GM12878 (cell line): ENCODE results near the gene SLC35D2. TPM values are rescaled to one million over a fixed set of nuclear protein-coding genes. Genes with fewer than 3 reads are reported as not detected.

Experiments used
- CBFB ChIP-seq: IDR thresholded peaks from 2 replicates; pipeline ENCODE4 v1.6.1; 2016; ENCODE audit warnings: antibody characterized with exemption, low read depth
- ESRRA ChIP-seq: IDR thresholded peaks from 2 replicates; pipeline ENCODE4 v1.6.1; 2012; ENCODE audit warnings: mild to moderate bottlenecking, low read length, improper control_type of control experiment
- GABPA ChIP-seq: IDR thresholded peaks from 2 replicates; pipeline ENCODE4 v1.6.1; 2014; ENCODE audit warnings: antibody characterized with exemption, low read depth, mild to moderate bottlenecking, inconsistent platforms
- HDAC2 ChIP-seq: fragments of 200-600 bp; sonication (generic); IDR thresholded peaks from 2 replicates; pipeline ENCODE4 v1.6.1; 2017
- KAT2A ChIP-seq: conservative IDR thresholded peaks from 2 replicates; pipeline ENCODE4 v1.6.1; 2011; ENCODE audit warnings: low read depth, low read length; ENCODE audit not compliant: control insufficient read depth
- POLR2A ChIP-seq: IDR thresholded peaks from 2 replicates; pipeline ENCODE4 v1.6.1; 2011; ENCODE audit warnings: low read depth, mild to moderate bottlenecking, low read length
- POLR2AphosphoS2 ChIP-seq: IDR thresholded peaks from 2 replicates; pipeline ENCODE4 v1.6.1; 2011; ENCODE audit warnings: low read depth, mild to moderate bottlenecking, low read length, improper control_type of control experiment, moderate library complexity
- SREBF1 ChIP-seq: IDR thresholded peaks from 2 replicates; pipeline ENCODE4 v1.6.1; 2012; ENCODE audit warnings: mild to moderate bottlenecking, low read length
- TCF3 ChIP-seq: IDR thresholded peaks from 2 replicates; pipeline ENCODE4 v1.6.1; 2012; ENCODE audit warnings: low read depth, mild to moderate bottlenecking, low read length, borderline replicate concordance; ENCODE audit not compliant: insufficient read depth
- polyA plus RNA-seq, 11 experiments: library from polyadenylated mRNA; depleted of rRNA in 4 of 11; unstranded in 6 of 11; stranded (reverse) in 5 of 11; fragments of >200 nt; fragmentation: Nextera tagmentation in 4 of 11; fragmentation: Illumina TruSeq in 1 of 11; extraction: Ambion mirVana in 4 of 11; extraction: Trizol in 1 of 11; gene quantifications; 1 replicate in 1 of 11; 2 replicates in 10 of 11; pipeline versions ENCODE4 v1.2.1 to v1.2.3, GENCODE V29; 2011 to 2016; ENCODE audit warnings: inconsistent platforms in 2 of 11, missing spikeins in 2 of 11, low read depth in 1 of 11
- total RNA-seq, 4 experiments: library from RNA; depleted of rRNA in 3 of 4; stranded (reverse); fragments of >200 nt in 3 of 4; fragmentation: Illumina TruSeq in 1 of 4; extraction: Trizol in 1 of 4; gene quantifications; 2 replicates each; pipeline versions ENCODE4 v1.2.1 to v1.2.3, GENCODE V29; 2013 to 2021
- TF ChIP-seq, protein P1 (sequence below): fragments of 450-650 bp; IDR thresholded peaks from 2 replicates; pipeline ENCODE4 v1.6.1; 2017; ENCODE audit warnings: mild to moderate bottlenecking, moderate library complexity
- TF ChIP-seq, protein P2 (sequence below): fragments of 450-650 bp; IDR thresholded peaks from 2 replicates; pipeline ENCODE4 v1.6.1; 2017; ENCODE audit warnings: mild to moderate bottlenecking, low read depth, inconsistent platforms; ENCODE audit not compliant: poor library complexity, severe bottlenecking
- TF ChIP-seq, protein P3 (sequence below): IDR thresholded peaks from 2 replicates; pipeline ENCODE4 v1.6.1; 2011; ENCODE audit warnings: borderline replicate concordance, low read depth, mild to moderate bottlenecking, moderate library complexity, mixed read lengths, low read length; ENCODE audit not compliant: insufficient read depth; ENCODE audit errors: extremely low read length
- TF ChIP-seq, protein P4 (sequence below): IDR thresholded peaks from 2 replicates; pipeline ENCODE4 v1.6.1; 2012; ENCODE audit warnings: low read depth, low read length, improper control_type of control experiment

The SLC35D2 gene
- total and polyA plus RNA-seq, 10 of the 15 experiments (the other 5 are each of a cell fraction or from before 2014, with no cell fraction given) = 0.64 to 6.3 (median 3.5) TPM

DNA sequence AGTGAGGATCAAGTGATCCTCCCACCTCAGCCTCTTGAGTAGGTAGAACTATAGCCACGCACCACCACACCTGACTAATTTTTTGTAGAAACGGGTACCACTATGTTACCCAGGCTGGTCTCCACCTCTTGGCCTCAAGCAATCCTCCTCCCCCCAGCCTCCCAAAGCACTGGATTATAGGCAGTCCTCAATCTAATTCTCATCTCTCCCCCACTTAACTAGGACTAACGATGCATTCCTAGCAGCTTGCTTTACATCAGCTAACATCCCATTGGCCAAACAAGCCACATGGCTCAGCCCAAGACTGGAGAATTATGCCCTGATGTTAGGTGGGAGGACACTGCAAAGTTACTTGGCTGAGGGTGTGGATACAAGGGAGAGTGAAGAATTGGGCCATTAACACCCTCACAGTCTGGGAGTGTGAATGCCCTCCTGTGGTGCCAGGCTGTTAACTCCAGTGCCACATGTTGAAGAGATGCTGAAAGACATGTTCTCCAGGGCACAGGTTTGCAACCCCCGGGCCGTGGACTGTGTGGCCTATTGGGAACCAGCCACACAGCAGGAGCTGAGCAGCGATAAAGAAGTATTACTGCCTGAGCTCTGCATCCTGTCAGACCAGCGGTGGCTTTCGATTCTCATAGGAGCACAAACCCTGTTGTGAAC lies 39.9 kb upstream of the SLC35D2 start (continued):
- TF ChIP-seq, protein P1, sequence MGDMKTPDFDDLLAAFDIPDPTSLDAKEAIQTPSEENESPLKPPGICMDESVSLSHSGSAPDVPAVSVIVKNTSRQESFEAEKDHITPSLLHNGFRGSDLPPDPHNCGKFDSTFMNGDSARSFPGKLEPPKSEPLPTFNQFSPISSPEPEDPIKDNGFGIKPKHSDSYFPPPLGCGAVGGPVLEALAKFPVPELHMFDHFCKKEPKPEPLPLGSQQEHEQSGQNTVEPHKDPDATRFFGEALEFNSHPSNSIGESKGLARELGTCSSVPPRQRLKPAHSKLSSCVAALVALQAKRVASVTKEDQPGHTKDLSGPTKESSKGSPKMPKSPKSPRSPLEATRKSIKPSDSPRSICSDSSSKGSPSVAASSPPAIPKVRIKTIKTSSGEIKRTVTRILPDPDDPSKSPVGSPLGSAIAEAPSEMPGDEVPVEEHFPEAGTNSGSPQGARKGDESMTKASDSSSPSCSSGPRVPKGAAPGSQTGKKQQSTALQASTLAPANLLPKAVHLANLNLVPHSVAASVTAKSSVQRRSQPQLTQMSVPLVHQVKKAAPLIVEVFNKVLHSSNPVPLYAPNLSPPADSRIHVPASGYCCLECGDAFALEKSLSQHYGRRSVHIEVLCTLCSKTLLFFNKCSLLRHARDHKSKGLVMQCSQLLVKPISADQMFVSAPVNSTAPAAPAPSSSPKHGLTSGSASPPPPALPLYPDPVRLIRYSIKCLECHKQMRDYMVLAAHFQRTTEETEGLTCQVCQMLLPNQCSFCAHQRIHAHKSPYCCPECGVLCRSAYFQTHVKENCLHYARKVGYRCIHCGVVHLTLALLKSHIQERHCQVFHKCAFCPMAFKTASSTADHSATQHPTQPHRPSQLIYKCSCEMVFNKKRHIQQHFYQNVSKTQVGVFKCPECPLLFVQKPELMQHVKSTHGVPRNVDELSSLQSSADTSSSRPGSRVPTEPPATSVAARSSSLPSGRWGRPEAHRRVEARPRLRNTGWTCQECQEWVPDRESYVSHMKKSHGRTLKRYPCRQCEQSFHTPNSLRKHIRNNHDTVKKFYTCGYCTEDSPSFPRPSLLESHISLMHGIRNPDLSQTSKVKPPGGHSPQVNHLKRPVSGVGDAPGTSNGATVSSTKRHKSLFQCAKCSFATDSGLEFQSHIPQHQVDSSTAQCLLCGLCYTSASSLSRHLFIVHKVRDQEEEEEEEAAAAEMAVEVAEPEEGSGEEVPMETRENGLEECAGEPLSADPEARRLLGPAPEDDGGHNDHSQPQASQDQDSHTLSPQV = no peak
- TF ChIP-seq POLR2AphosphoS2 (no peak), HDAC2 (no peak), ESRRA (no peak), SREBF1 (no peak), TCF3 (no peak), GABPA (no peak), POLR2A (no peak), KAT2A (no peak), CBFB (no peak)
- TF ChIP-seq, protein P2, sequence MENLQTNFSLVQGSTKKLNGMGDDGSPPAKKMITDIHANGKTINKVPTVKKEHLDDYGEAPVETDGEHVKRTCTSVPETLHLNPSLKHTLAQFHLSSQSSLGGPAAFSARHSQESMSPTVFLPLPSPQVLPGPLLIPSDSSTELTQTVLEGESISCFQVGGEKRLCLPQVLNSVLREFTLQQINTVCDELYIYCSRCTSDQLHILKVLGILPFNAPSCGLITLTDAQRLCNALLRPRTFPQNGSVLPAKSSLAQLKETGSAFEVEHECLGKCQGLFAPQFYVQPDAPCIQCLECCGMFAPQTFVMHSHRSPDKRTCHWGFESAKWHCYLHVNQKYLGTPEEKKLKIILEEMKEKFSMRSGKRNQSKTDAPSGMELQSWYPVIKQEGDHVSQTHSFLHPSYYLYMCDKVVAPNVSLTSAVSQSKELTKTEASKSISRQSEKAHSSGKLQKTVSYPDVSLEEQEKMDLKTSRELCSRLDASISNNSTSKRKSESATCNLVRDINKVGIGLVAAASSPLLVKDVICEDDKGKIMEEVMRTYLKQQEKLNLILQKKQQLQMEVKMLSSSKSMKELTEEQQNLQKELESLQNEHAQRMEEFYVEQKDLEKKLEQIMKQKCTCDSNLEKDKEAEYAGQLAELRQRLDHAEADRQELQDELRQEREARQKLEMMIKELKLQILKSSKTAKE = no peak
- TF ChIP-seq, protein P3, sequence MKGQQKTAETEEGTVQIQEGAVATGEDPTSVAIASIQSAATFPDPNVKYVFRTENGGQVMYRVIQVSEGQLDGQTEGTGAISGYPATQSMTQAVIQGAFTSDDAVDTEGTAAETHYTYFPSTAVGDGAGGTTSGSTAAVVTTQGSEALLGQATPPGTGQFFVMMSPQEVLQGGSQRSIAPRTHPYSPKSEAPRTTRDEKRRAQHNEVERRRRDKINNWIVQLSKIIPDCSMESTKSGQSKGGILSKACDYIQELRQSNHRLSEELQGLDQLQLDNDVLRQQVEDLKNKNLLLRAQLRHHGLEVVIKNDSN = no peak
- TF ChIP-seq, protein P4, sequence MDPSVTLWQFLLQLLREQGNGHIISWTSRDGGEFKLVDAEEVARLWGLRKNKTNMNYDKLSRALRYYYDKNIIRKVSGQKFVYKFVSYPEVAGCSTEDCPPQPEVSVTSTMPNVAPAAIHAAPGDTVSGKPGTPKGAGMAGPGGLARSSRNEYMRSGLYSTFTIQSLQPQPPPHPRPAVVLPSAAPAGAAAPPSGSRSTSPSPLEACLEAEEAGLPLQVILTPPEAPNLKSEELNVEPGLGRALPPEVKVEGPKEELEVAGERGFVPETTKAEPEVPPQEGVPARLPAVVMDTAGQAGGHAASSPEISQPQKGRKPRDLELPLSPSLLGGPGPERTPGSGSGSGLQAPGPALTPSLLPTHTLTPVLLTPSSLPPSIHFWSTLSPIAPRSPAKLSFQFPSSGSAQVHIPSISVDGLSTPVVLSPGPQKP = no peak
